ENCODE data around the gene ATP6V1B1.

Gene ATP6V1B1

GRCh38 chr2:70977605-70978205 is 42.0 kb downstream of the ATP6V1B1 start:
- DNase-seq, result peak; percentile 24

DNA sequence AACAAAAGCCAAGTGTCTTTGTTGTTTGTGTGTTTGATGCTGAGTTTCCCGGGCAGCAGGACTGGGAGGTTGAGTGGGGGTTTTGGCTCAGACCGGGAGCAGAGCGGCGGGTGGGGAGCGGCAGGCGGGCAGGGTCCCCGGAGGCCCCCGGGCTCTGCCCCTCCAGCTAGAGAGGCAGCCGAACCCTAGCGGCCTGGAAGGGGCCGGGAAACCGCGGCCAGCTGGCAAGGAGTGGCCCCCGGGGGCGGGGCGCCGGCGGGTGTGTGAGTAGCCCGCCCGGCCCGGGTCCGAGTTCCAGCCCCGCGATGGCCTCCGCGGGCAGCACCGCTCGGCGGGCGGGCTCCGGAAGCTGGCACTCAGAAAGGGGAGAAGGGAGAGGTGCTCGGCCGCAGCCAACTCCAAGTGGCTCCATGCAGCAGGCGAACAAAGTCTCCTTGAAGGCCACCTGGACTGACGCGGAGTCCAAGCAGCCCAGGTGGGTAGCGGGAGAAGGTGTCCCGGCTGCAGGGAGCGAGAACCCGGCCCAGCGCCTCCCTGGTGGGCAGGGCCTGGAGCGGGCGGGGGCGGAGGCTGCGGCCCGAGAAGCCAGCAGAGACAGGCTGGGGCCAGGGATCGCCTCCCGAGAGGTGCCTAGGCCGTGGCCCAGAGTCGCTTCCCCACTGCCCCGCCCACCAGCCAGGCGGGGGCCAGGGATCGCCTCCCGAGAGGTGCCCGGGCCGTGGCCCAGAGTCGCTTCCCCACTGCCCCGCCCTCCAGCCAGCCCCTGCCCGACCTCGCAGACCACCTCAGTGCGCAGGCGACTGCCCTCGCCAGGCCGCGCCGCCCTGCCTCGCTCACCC is 42.9 kb downstream of the ATP6V1B1 start, which contains the start of gene ANKRD53:
ANKRD53 (plus strand) TSS at position 290 of the 839 bp plus-strand sequence; CDS start at position 306, 16 bp downstream.
- peak; percentile 72 for DNase-seq

- DNase-seq, result no peak
Observed at GRCh38 chr2:70979180-70979488, 43.4 kb downstream of the ATP6V1B1 start.

DNA sequence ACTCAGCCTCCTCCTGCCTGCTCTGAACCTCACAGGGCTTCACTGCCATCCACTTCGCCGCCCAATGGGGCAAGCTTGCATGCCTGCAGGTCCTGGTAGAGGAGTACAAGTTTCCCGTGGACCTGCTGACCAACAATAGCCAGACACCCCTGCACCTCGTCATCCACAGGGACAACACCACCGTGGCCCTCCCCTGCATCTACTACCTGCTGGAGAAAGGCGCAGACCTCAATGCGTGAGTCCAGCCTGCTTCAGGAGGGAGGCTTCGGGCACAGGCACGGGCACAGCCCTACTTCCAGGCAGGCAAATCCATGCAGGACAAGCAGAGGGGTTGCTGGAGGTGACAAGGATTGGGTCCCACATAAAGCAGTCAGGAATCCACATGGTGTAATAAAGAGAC is 43.9 kb downstream of the ATP6V1B1 start:
- peak; percentile 14 for DNase-seq

GRCh38 chr2:70981421-70981820 is 45.7 kb downstream of the ATP6V1B1 start:
- peak; percentile 10 for DNase-seq

GRCh38 chr2:70981866-70982810 is 46.4 kb downstream of the ATP6V1B1 start:
- peak; percentile 6 for DNase-seq

GRCh38 chr2:70982971-70983370 is 47.3 kb downstream of the ATP6V1B1 start:
- peak; percentile 2 for DNase-seq

DNA sequence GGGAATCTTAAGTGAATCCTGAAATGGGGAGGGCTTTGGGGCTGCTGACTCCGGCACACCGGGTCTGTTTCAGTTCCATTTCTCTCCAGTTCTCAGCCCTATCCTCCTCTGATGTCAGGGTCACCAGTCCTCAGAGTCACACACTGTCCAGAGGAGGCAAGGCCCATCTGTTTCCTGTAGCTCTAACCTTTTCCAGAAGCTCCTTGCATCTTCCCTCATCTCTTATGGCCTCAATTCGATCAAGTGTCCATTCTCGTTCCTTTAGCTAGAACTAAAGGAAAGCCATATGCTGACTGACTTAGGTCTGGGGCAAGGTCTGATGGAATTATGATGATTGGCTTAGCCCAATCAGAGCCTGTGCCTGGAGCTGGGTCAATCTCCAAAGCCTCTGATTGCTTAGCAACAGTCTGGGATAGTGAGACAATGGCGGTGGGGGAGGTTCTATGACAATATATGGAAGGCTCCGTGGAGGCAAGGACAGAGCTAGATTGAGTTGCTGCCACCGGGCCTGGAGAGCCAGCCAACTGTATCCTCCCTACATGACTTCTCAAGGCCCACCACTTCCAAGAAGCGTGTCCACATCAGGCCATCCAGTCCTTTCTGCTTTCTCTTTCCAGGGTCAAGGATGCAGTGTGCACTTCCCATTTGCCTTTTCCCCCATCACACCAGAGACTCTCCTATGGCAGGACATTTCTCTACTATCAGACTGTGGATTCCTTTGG is 48.0 kb downstream of the ATP6V1B1 start:
- DNase-seq, result peak; percentile 16

DNA sequence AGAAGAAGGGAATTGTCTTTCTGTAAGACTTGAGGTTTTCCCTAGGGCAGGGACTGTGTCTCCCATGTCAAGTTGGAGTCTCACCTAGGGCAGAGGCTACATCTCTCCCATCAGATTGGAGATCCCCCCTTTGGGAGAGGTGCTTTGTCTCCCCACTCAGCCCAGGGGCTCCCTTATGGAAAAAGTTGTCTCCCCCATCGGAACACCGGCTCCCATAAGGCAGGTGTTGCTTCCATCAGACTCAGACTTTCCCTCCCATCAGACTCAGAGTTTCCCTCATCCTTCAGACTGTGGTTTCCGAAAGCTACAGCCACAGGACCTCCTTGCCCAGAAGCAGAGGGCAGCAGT is 48.5 kb downstream of the ATP6V1B1 start:
- DNase-seq, result peak; percentile 9

DNA sequence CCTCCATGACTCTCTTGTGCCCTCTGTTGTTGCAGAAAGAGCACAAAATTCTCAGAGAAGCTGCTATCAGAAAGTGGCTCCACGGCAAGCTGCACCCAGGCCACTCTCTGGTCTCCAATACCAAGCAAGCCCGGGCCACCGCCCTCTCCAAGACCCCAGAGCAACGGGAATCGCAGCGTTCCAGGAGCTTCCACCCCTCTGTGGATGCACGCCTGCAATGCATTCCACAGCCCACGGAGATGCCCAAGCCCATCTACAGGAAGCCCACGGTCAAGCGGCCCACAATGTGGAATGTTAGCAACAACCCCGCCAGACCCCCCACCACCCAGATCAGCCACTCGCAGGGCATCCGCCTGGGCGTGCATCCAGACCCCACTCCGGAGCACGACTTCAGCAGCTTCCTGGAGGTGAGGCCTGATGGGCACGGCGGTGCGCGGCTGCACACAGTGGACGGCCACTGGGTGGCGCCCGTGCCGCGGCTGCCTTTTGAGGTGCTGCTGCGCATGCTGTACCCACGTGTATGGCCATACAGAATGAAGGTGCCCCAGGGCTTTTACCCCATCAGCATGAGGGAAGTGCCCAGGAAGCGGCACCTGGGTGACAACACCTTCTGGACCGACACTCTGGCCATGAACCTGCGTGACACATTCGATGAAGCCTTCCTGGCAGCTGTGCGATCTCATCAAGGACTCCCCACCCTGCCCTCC is 49.0 kb downstream of the ATP6V1B1 start:
- peak; percentile 52 for DNase-seq

GRCh38 chr2:70985283-70985688 is 49.6 kb downstream of the ATP6V1B1 start:
- peak; percentile 4 for DNase-seq

DNA sequence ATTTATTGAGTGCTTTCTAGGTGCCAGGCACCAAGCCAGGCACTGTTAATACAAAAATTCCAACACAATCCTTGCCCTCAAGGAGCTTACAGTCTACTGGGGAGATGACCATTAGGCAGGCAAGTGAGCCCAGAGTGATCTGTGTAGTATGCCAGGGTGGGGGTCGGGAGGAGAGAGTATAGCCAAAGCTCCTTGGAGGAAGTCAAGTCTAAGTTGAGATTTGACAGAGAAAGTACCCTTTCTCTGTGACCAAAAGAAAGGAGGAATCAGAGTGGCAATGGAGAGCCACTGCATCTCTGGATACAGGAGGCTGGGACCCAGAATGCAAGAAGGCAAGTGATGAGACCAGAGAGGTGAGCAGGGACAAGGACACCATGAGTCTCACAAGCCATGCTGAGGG is 50.3 kb downstream of the ATP6V1B1 start:
- no peak for DNase-seq

DNA sequence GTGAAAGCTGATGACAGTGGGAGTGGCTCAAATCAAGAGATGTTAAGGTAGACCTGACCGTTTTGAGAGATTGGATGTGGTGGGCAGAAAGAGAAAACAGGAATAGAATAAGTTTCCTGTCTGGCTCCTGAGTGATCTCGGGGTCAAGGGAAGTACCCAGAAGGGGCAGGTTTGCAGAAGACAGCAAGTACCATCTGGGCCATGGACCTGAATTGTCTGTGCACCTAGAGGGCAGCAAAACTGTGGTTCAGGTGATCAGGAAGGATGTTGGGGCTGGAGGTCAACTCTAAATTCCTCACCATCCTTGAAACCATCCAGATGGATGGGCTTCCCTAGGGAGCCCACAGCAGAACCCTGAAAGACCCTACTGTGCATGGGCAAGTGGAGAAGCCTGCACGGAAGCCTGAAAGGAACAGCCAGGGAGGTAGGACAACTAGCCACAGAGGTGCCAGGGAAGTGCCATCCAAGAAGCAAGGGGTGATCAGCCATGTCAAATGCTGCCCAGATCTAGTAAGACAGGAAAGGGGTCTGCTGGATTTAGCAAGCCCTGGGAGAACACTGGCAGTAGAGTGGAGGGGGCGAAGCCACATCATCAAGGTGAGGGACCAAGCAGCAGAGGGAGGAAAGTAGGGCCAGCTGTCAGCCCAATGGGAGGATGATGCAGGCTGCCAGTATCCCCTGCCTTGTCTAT is 50.9 kb downstream of the ATP6V1B1 start:
- DNase-seq, result no peak

GRCh38 chr2:70987386-70987785 is 51.7 kb downstream of the ATP6V1B1 start:
- DNase-seq, result no peak

- DNase-seq, result no peak
Observed at GRCh38 chr2:70988151-70988550, 52.5 kb downstream of the ATP6V1B1 start.

DNA sequence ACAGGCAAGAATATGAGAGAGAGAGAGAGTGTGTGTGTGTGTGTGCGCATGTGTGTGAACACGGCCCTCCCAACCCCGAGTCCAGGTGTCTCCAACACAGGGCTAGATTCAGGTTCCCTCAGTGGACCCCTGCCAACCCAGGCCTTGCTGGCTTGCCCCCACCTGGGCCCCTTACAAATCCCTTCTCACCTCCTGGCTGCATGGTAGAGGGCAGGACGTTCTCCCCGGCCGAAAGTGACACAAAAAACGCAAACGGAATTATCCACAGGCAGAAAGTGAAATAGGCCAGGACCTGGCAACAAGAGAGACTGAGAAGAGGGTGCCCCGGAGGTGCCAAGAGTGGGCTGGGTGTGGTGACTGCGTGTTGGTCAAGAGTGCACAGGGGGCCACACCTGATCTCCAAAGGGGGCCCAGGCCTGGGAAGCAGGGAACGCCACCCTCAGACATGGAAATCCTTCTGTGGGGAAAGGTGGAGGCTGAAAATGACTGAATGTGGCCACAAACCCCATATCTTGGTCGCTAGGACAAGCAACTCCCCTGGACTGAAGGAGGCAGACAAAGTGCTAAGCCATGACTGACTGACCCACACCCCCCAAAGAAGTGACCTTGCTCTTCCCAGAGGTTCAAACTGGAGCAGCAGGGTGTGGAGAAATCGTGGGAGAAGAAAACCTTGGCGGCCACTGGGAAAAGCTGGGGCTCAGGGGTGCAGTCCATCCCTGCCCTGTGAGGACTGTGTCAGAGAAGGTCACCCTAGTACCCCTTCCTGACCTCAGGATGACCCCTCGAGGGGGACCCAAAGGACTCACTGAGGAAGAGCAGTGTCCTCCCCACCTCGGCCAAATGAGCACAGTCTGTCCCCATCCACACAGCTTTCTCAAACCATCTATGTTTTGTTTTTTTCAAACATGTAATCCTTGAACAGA is 53.3 kb downstream of the ATP6V1B1 start:
- DNase-seq, result no peak

DNA sequence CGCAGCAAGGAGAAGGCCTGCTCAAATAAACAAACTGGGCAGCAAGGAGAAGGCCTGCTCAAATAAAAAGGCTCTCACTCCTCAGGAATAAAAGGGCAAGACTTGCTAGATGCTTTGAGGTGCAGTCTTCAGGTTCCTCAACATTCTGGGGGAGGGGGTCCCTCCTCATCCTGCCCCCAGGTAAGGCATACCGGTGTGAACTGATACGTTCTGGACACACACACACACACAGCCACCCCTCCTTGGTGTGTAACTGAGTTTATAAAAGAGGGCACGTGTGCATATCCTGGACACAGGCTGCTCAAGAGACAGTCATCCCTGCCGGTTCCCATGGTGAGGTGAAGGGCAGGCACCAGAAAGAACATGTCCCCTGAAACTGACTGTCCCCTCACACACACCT is 54.5 kb downstream of the ATP6V1B1 start:
- DNase-seq, result no peak

- no peak for DNase-seq
Observed at GRCh38 chr2:70991142-70991541, 55.4 kb downstream of the ATP6V1B1 start.

- DNase-seq, result no peak
Observed at GRCh38 chr2:70991742-70992141, 56.0 kb downstream of the ATP6V1B1 start.
